MM.1S (cell line): ENCODE measurements around the gene AP1M1.

Experiments
- CTCF ChIP-seq: fragments of 300-600 bp; sonication (generic); IDR thresholded peaks from 2 replicates; pipeline ENCODE4 v1.5.1; 2016; ENCODE audit warnings: antibody characterized with exemption, low read length, mixed read lengths
- EZH2phosphoT487 ChIP-seq: fragments of 300-600 bp; sonication (generic); IDR thresholded peaks from 2 replicates; pipeline ENCODE4 v1.6.1; 2018; ENCODE audit warnings: antibody characterized with exemption, low read length

GRCh38 chr19:16284505-16284904 is 86.8 kb downstream of the AP1M1 start:
- no peak for TF ChIP-seq CTCF
- no peak for TF ChIP-seq EZH2phosphoT487
